ENCODE results near the gene ELAC1. TPM values are rescaled to one million over a fixed set of nuclear protein-coding genes. Genes with fewer than 3 reads are reported as not detected.

Gene ELAC1
- total and polyA plus RNA-seq, 2 of the 8 experiments (the other 6 are each of a cell fraction or from before 2014, with no cell fraction given): 2.3 to 3.4 TPM

GRCh38 chr18:50953822-50954221 lies 14.0 kb upstream of the ELAC1 start:
- Histone ChIP-seq H4K5ac (ENCODE audit: insufficient read length, low read depth, low read length) (no peak overlapping the region), H3K23me2 (ENCODE audit: low read depth, low read length) (no peaks in the 10 kb centered on the region), H3K14ac (ENCODE audit: insufficient read length) (no peak overlapping the region), H3K36me3 (ENCODE audit: control insufficient read depth in 2 of 4, insufficient read depth in 4 of 4, low read length in 3 of 4) (no peaks in the 10 kb centered on the region), H3K79me1 (ENCODE audit: low read depth, low read length) (no peaks in the 10 kb centered on the region), H4K91ac (replicated peaks; ENCODE audit: insufficient read length, low read length) (no peak overlapping the region), H3K4ac (replicated peaks; ENCODE audit: insufficient read length, low read depth, low read length) (no peak overlapping the region), H2BK15ac (ENCODE audit: low read length) (no peak overlapping the region), H3K18ac (ENCODE audit: extremely low read depth, low read length) (no peak overlapping the region), H3K4me1 (replicated peaks in 1 of 4; ENCODE audit: control insufficient read depth in 3 of 4, insufficient read depth in 4 of 4, low read length in 3 of 4) (peaks cover 0 to 2% (median 0%) of the 10 kb centered on the region in 4 experiments; a peak in 2 of 7 replicates), H3K4me2 (ENCODE audit: insufficient read depth in 1 of 2, low read depth in 2 of 2, low read length in 2 of 2) (no peak overlapping the region), H2AK5ac (ENCODE audit: low read depth, low read length) (no peak overlapping the region), H2BK5ac (ENCODE audit: low read depth, low read length) (no peak overlapping the region), H3K9ac (replicated peaks in 1 of 4; ENCODE audit: extremely low read depth in 1 of 4, low read depth in 3 of 4, low read length in 3 of 4) (no peak overlapping the region), H3K27ac (ENCODE audit: low read depth, low read length) (no peak overlapping the region), H2BK120ac (replicated peaks; ENCODE audit: low read depth, low read length) (no peak overlapping the region), H3K23ac (ENCODE audit: insufficient read length) (no peak overlapping the region), H3K79me2 (ENCODE audit: control insufficient read depth in 1 of 2, insufficient read depth in 2 of 2, low read length in 2 of 2) (no peaks in the 10 kb centered on the region), H3K4me3 (ENCODE audit: extremely low read depth in 1 of 4, insufficient read depth in 2 of 4, low read depth in 3 of 4, low read length in 4 of 4) (no peak overlapping the region), H2AFZ (ENCODE audit: low read length) (no peak overlapping the region), H3K56ac (replicated peaks; ENCODE audit: insufficient read length, low read depth, low read length) (no peak overlapping the region), H3K9me3 (ENCODE audit: insufficient read depth in 2 of 2, low read depth in 1 of 2, low read length in 1 of 2) (no peaks in the 10 kb centered on the region), H4K8ac (ENCODE audit: extremely low read depth, insufficient read depth, low read length) (no peak overlapping the region), H2BK20ac (ENCODE audit: low read length) (no peak overlapping the region), H4K20me1 (replicated peaks in 1 of 2; ENCODE audit: control insufficient read depth in 1 of 2, insufficient read depth in 2 of 2, low read length in 2 of 2) (no peaks in the 10 kb centered on the region), H2BK12ac (ENCODE audit: low read depth, low read length) (no peak overlapping the region), H3K27me3 (replicated peaks in 1 of 4; ENCODE audit: control insufficient read depth in 3 of 4, extremely low read depth in 1 of 4, insufficient read depth in 3 of 4, low read length in 3 of 4) (no peaks in the 10 kb centered on the region)
- CTCF ChIA-PET (ENCODE audit: partially characterized antibody): no interaction called here
- POLR2A ChIA-PET (ENCODE audit: partially characterized antibody): no interaction called here
- FAIRE-seq (no peak), DNase-seq (ENCODE audit: low read depth in 1 of 2, low spot score in 2 of 2) (no peak)
- 87% methylated on average over 3 of the region's 3 CpGs; no CpG with 5 or more reads in 1 of the 2 experiments for WGBS, 2 experiments (ENCODE audit: extremely low coverage in 1 of 2, insufficient coverage in 1 of 2, insufficient read length in 1 of 2, insufficient replicate concordance in 2 of 2, low coverage in 1 of 2, low lambda C conversion rate in 2 of 2, missing lambda C conversion rate in 1 of 2)
- TF ChIP-seq TAF1 (IDR thresholded peaks at IDR 0.05; ENCODE audit: low read depth, low read length) (no peak), NANOG (IDR thresholded peaks at IDR 0.05; ENCODE audit: insufficient read depth, low read depth, low read length, poor library complexity, severe bottlenecking) (no peak), USF2 (IDR thresholded peaks at IDR 0.05; ENCODE audit: low read length) (no peak), FOSL1 (IDR thresholded peaks at IDR 0.05; ENCODE audit: insufficient read depth, low read depth, low read length) (no peak), SIN3A (conservative IDR thresholded peaks at IDR 0.05 in 1 of 2, IDR thresholded peaks at IDR 0.05 in 1 of 2; ENCODE audit: low read depth in 1 of 2, low read length in 2 of 2) (no peak)

Data from H1 (cell line).